Heart left ventricle (tissue), 16 donors: ENCODE measurements around the gene PRM3. TPM values are rescaled to one million over a fixed set of nuclear protein-coding genes. Genes with fewer than 3 reads are reported as not detected.

Source experiments
- ATAC-seq, 4 donors: fragments of 200-7000 bp; cut with Tn5 transposase; one replicate each; pipeline ENCODE4 v1.9.1; 2020 to 2022; ENCODE audit warnings: moderate library complexity in 4 of 4, mild to moderate bottlenecking in 3 of 4, moderate number of reproducible peaks in 1 of 4
- DNase-seq, 5 donors: peaks; one replicate each; pipeline ENCODE4 v3.0.0-alpha.2; 2020
- H3K27ac ChIP-seq, 12 donors: fragments of 200-600 bp; sonication (generic) in 4 of 12; one replicate each; pipeline versions ENCODE4 v1.5.0 to v1.8.0; 2016 to 2022; ENCODE audit warnings: mild to moderate bottlenecking in 2 of 12
- H3K27me3 ChIP-seq, 9 donors: fragments of 200-600 bp; sonication (generic) in 2 of 9; one replicate each; pipeline versions ENCODE4 v1.5.1 to v1.8.0; 2016 to 2022; ENCODE audit warnings: mild to moderate bottlenecking in 3 of 9
- H3K36me3 ChIP-seq, 9 donors: fragments of 200-600 bp; sonication (generic) in 2 of 9; one replicate each; pipeline versions ENCODE4 v1.5.0 to v1.8.0; 2018 to 2022; ENCODE audit warnings: mild to moderate bottlenecking in 2 of 9
- H3K4me1 ChIP-seq, 12 donors: fragments of 200-600 bp; sonication (generic) in 4 of 12; one replicate each; pipeline versions ENCODE4 v1.5.0 to v1.8.0; 2016 to 2022; ENCODE audit warnings: mild to moderate bottlenecking in 3 of 12
- H3K4me3 ChIP-seq, 12 donors: fragments of 200-600 bp; sonication (generic) in 4 of 12; one replicate each; pipeline versions ENCODE4 v1.5.0 to v1.8.0; 2017 to 2022; ENCODE audit warnings: mild to moderate bottlenecking in 9 of 12, moderate library complexity in 4 of 12
- H3K9me3 ChIP-seq, 12 donors: fragments of 200-600 bp; sonication (generic) in 4 of 12; one replicate each; pipeline versions ENCODE4 v1.5.0 to v1.8.0; 2016 to 2022; ENCODE audit warnings: mild to moderate bottlenecking in 1 of 12
- CTCF ChIP-seq, 12 donors: fragments of 200-600 bp; sonication (generic) in 4 of 12; IDR thresholded peaks; one replicate each; pipeline versions ENCODE4 v1.5.0 to v1.8.0; 2018 to 2022; ENCODE audit warnings: antibody characterized with exemption in 12 of 12, mild to moderate bottlenecking in 5 of 12
- POLR2A ChIP-seq, 2 donors: fragments of 450-650 bp; IDR thresholded peaks; one replicate each; pipeline ENCODE4 v1.6.1; 2017; ENCODE audit warnings: antibody characterized with exemption in 2 of 2, mild to moderate bottlenecking in 2 of 2, moderate library complexity in 2 of 2
- WGBS, 4 donors: extraction: QIAGEN DNeasy Blood & Tissue Kit in 2 of 4; methylation state at CpG; one replicate each; pipeline versions ENCODE4 v1.1.5 to v1.1.7; 2013 to 2018; 5-methylcytosine and 5-hydroxymethylcytosine counted together
- intact Hi-C, 10 donors: fragments of 100-400 bp; cut with DNase I; formaldehyde crosslinking; loops; one replicate each; pipeline versions ENCODE4 v1.11.1 to v1.14.2; 2022
- polyA plus RNA-seq, 2 donors: library from polyadenylated mRNA; stranded (reverse); fragments of 200-250 nt; gene quantifications; one replicate each; pipeline ENCODE4 v1.2.3, GENCODE V29; 2013
- total RNA-seq, 9 donors: library from RNA; depleted of rRNA in 2 of 9; stranded (reverse); fragments of >200 nt in 2 of 9; fragmentation: NEBNext Ultra II Directional in 3 of 9; extraction: Animal tissue kit (Norgen Biotek cat#: 25700) in 3 of 9; gene quantifications; one replicate each; pipeline versions ENCODE4 v1.1.0 to v1.2.4, GENCODE V29; 2016 to 2023
- donor health status: ischemic (EF 13 %, LVEDD 7.1; RV severe dilation, severe dysfunction).
- donor health status: healthy with polysubstance abuse.
- donor health status: DM: no; HTN: yes; CAD: no.
- donor health status: DM: no; HTN: no; CAD: no.
- donor health status: ischemic (EF 25% LVEDD 6.9; RV normal size, moderate dysfunction).
- donor health status: ischemic (EF 25% LVEDD 5.7; RV mildly dilated, moderate dysfunction).
- donor health status: healthy.
- donor health status: DM: yes; HTN: yes; CAD: no.
- donor health status: ischemic (EF 35%, LVEDD 5.7; RV mildly dilated, moderate dysfunction).
- donor health status: nonischemic (EF 11% LVEDD 7.7; RV severe dilation, severe dysfunction).
- donor health status: DM: yes; HTN: yes; CAD: no.
- donor health status: PGD.
- donor health status: ischemic (EF 29% LVEDD 5.4; RV normal size, mild dysfunction).
- donor health status: nonischemic (EF 23%, LVEDD 6.1; RV moderate dilation, normal function).

Gene PRM3
- total and polyA plus RNA-seq, 11 donors = not detected

- peaks cover 0 to 40% (median 0%) of the 10 kb centered on the region in 12 donors for H3K4me1 ChIP-seq
- H3K27me3 ChIP-seq = no peaks in the 10 kb centered on the region
- DNase-seq (no peak), ATAC-seq (no peak)
- no peaks in the 10 kb centered on the region for H3K36me3 ChIP-seq
- 94 to 96% (median 96%) methylated on average over 7 to 8 of the region's 8 CpGs for WGBS, 4 donors
- no peaks in the 10 kb centered on the region for H3K9me3 ChIP-seq
- H3K27ac ChIP-seq = no peak overlapping the region
- no peak overlapping the region for H3K4me3 ChIP-seq
- intact Hi-C loops = no loop called here
- no peak for TF ChIP-seq POLR2A (IDR thresholded peaks at IDR 0.05)
- no peak for TF ChIP-seq CTCF (IDR thresholded peaks at IDR 0.05)
Measured at GRCh38 chr16:11314309-11314894, 41.0 kb upstream of the PRM3 start.

- no peak for DNase-seq
- H3K9me3 ChIP-seq = no peaks in the 10 kb centered on the region
- no peak overlapping the region for H3K4me3 ChIP-seq
- no peaks in the 10 kb centered on the region for H3K27me3 ChIP-seq
- no peaks in the 10 kb centered on the region for H3K36me3 ChIP-seq
- no peak for ATAC-seq
- intact Hi-C loops = no loop called here
- H3K27ac ChIP-seq = no peak overlapping the region
- TF ChIP-seq POLR2A (IDR thresholded peaks at IDR 0.05) (no peak), CTCF (IDR thresholded peaks at IDR 0.05) (no peak)
- peaks cover 0 to 45% (median 0%) of the 10 kb centered on the region in 12 donors for H3K4me1 ChIP-seq
- WGBS, 4 donors = 95 to 97% (median 96%) methylated on average over 8 to 9 of the region's 9 CpGs
Measured at GRCh38 chr16:11313493-11314308, 40.3 kb upstream of the PRM3 start.

- Histone ChIP-seq H3K4me3 (no peak overlapping the region), H3K36me3 (no peaks in the 10 kb centered on the region), H3K27ac (no peak overlapping the region), H3K9me3 (no peaks in the 10 kb centered on the region), H3K27me3 (no peaks in the 10 kb centered on the region), H3K4me1 (peaks cover 0 to 52% (median 0%) of the 10 kb centered on the region in 12 donors)
- no peak for DNase-seq
- ATAC-seq = no peak
- intact Hi-C loops = no loop called here
- TF ChIP-seq CTCF (IDR thresholded peaks at IDR 0.05) = no peak
- TF ChIP-seq POLR2A (IDR thresholded peaks at IDR 0.05) = no peak
- 72 to 79% (median 76%) methylated on average over 8 of the region's 8 CpGs for WGBS, 4 donors
Measured at GRCh38 chr16:11312718-11313492, 39.5 kb upstream of the PRM3 start.
